GM18870 (cell line): ENCODE results near the gene NME1.
"Not testable (repeated sequence)": the region's sequence is repeated elsewhere in the genome, so short reads cannot be mapped to it uniquely, and the experiment has no call there.

ENCODE experiments used
- ATAC-seq: cut with Tn5 transposase; IDR thresholded peaks from one replicate; pipeline ENCODE4 v1.9.1; 2021; ENCODE audit warnings: moderate library complexity; ENCODE audit not compliant: unreplicated experiment

Gene NME1

GRCh38 chr17:51144266-51145022 is 8.9 kb upstream of the NME1 start:
- ATAC-seq, result no peak

- ATAC-seq, result no peak
These were observed 5.7 kb upstream of the NME1 start for GRCh38 chr17:51147650-51148049.

- no peak for ATAC-seq
These were observed 4.2 kb upstream of the NME1 start for GRCh38 chr17:51149163-51149562.

DNA sequence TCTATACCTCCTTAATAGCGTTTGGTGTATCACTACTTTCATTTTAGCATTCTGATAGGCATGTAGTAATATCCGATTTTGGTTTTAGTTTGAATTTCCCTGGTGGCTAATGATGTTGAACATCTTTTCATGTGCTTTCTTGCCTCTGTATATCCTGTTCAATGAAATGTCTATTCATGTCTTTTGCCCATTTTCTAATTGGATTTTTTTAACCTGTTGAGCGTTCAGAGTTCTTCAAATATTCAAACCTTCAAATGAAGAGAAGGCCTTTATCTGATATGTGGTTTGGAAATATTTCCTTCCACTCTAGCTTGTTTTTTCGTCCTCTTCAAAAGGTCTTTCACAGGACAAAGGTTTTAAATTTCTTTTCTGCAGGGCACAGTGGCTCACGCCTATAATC is 2.4 kb upstream of the NME1 start:
- ATAC-seq, result no peak

DNA sequence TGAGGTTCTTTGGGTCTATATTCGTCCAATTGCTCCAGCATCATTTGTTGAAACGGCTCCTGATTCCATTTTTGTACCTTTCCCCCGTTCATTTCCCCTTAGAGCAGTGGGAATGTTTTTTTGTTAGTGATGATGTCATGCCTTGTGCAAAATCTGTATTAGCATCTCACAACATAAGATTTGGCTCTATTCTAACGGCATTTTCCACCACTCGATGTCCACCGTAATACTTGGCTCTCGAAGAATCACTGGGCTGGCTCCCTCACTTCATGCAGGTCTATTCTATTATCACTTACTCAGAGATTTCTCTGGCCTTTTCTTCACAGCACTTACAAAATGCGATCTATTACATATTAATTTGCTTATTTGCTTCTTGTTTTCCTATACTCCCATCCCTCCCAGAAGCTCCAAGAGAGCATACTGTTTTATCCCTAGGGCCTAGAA is 571 bp upstream of the NME1 start:
- ATAC-seq, result no peak

DNA sequence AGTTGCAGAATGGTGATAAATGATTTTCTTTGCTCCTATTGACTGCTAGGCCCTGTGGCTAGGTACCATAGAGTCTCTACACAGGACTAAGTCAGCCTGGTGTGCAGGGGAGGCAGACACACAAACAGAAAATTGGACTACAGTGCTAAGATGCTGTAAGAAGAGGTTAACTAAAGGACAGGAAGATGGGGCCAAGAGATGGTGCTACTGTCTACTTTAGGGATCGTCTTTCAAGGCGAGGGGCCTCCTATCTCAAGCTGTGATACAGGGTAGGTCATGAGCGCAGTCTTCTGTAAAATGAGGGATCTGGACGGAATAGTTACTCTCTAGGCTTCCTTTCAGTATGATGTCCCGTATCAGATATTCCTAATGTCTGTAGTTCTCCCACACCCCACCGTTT is 817 bp downstream of the NME1 start:
- no peak for ATAC-seq

DNA sequence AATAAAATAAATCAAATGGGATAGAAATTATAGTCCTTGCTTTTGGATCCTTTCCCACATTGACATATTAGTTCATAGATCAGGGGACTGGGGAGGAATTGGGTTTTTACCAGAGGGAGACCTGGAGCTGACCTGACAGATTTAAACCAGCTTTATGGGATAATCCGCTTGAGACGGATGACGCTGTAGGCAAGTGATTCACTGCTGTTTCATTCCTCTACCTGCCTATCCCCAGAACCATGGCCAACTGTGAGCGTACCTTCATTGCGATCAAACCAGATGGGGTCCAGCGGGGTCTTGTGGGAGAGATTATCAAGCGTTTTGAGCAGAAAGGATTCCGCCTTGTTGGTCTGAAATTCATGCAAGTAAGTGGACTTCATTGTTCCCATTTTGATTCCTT is 2.1 kb downstream of the NME1 start:
- ATAC-seq, result no peak

DNA sequence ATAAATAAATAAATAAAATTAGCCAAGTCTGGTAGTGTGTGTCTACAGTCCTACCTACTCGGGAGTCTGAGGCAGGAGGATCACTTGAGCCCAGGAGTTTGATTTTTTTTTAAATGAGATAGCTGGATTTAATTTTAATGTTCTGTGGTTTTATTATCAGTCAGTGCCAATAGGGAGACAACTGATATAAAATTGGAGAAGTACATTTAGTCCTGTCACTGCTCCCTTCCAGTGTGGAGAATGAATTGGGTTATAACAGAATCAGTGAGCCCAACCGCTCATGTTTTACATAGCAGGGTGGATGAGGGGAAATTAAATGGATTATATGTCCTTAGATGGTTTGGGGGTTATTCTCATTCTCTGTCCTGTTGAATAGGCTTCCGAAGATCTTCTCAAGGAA is 6.2 kb downstream of the NME1 start:
- ATAC-seq, result no peak

DNA sequence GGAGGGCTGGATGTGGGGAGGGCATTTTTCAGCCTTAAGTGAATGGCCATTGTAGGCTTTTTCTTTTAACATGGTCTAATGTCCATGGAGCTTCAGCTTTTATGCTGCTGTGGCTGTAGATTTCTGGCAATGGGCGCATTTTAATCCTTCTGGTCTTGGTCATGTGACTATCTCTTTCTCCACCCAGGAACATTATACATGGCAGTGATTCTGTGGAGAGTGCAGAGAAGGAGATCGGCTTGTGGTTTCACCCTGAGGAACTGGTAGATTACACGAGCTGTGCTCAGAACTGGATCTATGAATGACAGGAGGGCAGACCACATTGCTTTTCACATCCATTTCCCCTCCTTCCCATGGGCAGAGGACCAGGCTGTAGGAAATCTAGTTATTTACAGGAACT is 8.2 kb downstream of the NME1 start:
- no peak for ATAC-seq

- no peak for ATAC-seq
These were observed 11.7 kb downstream of the NME1 start for GRCh38 chr17:51164911-51165679.

DNA sequence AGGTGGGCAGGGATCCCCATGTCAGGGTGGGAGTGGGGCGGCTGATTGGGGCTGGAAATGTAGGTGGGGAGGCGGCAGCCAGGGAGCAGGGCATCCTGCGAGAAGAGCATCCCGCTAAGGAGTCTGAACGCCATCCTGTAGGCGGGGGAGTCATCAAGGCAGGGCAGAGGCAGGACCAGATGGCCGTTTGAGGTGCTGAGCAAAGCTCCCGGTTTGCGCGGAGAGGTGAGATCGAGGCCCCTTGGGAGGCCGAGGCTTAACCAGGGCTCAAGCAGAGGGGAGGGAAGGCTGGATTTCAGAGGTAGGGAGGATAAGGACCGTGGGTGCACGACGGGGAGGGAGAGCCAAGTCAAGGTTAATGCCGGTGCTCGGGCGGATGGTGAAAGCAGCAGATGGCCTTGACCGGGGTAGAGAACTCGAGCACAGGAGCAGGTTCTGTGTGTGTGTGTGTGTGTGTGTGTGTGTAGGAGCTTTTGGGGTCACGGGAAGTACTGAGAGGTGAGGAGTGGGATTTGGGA is 12.4 kb downstream of the NME1 start:
- no peak for ATAC-seq

GRCh38 chr17:51166198-51166986 is 13.0 kb downstream of the NME1 start, which contains the start of gene NME2:
Gene NME2 (plus strand): TSS chr17:51166411. CDS start chr17:51166831, 420 bp downstream.
- ATAC-seq, result peak; percentile 59

GRCh38 chr17:51166987-51167931 is 13.9 kb downstream of the NME1 start:
- ATAC-seq, result peak; percentile 35

DNA sequence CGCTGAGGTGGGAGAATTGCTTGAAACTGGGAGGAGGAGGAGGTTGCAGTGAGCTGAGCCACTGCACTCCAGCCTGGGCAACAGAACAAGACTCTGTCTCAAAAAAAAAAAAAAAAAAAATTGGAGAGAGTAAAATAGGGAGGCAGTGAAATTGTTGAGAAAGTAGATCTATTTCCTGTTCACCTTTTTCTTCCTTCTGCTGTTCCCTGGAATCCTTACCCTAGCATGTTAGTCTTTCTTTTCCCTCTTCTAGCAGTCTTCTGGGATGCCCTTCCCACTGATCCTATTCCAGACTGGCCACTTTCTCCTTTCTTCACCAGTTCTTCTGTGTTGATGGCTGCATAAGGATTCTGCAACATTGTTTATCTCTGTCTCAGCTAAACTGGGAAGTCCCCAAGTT is 16.0 kb downstream of the NME1 start:
- ATAC-seq, result no peak

DNA sequence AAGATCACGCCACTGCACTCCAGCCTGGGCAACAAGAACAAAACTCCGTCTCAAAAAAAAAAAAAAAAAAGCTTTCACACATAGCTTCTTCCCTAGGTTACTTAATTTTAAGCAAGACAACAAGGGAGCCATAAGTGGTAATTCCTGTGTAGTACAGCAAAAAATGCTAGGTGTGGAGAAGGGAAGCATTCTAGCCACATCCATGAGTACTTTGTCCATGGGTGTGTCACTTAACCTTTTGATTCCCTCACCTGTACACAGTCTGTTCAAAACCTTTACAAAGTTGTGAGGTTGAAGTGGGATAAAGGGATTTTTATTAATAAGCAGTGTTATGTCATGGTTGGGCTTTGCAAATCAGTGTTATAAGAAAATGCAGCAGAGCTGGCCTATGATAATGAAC is 17.4 kb downstream of the NME1 start:
- ATAC-seq, result no peak

GRCh38 chr17:51172030-51172429 is 18.7 kb downstream of the NME1 start:
- not testable (repeated sequence) for ATAC-seq

DNA sequence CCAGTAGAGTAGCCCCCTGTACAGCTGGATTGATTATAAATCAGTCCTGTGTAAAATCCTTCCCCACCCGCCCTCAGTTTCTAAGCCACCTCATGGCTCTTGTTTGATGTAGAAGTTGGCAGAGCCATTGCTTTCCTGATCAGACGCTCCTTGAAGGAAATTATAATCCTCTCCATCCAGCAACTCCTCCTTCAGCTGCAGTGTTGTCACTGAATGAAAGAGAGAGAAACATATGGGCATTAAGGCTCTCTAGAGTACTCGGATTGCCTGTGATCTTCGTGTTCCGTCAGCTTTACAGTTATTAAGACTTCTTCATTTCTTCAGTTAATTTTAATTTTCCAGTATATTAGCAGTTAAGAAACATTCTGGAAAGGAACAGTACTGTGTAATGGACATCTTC is 27.1 kb downstream of the NME1 start:
- ATAC-seq, result no peak

- no peak for ATAC-seq
These were observed 30.8 kb downstream of the NME1 start for GRCh38 chr17:51184124-51184523.

GRCh38 chr17:51185763-51186332 is 32.5 kb downstream of the NME1 start:
- no peak for ATAC-seq
